GM13977 (cell line): ENCODE data around the gene ARHGAP6.

Experiments
- DNase-seq: peaks from one replicate; pipeline ENCODE4 v3.0.0; 2012; ENCODE audit warnings: low spot score
- in situ Hi-C: fragments of 300-500 bp; cut with MboI; formaldehyde crosslinking; loops from one replicate; pipeline ENCODE4 v1.12.0; 2022; ENCODE audit warnings: low sequenced_read_pairs, low pct_unique_long_range_greater_than_20kb, mixed read lengths, inconsistent platforms; ENCODE audit not compliant: unreplicated experiment
- TF ChIP-seq, protein P1 (sequence below): IDR thresholded peaks from 2 replicates; pipeline ENCODE4 v1.5.1; 2012; ENCODE audit warnings: mild to moderate bottlenecking, control low read depth; ENCODE audit not compliant: insufficient read depth; ENCODE audit errors: extremely low read depth, missing control alignments

Gene ARHGAP6

DNA sequence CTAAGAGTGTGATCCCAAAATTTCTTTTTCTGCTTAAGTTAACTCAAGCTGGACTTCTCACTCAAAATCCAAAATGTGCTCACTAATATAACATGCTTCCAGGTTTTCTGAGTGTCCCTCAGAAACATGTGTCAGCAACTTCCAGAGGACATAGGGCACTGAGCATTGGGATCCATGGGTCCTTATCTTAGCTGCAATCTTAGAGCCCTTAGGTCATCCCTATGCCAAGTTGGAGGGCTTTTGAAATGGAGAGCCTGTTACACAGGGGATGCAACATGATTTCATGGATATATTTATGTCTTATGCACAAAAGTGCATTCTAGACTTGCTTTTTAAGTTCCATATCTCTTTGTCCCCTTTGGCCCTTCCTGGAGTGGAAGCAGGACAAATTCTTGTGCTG, 566.3 kb downstream of the ARHGAP6 start:
- TF ChIP-seq, protein P1, sequence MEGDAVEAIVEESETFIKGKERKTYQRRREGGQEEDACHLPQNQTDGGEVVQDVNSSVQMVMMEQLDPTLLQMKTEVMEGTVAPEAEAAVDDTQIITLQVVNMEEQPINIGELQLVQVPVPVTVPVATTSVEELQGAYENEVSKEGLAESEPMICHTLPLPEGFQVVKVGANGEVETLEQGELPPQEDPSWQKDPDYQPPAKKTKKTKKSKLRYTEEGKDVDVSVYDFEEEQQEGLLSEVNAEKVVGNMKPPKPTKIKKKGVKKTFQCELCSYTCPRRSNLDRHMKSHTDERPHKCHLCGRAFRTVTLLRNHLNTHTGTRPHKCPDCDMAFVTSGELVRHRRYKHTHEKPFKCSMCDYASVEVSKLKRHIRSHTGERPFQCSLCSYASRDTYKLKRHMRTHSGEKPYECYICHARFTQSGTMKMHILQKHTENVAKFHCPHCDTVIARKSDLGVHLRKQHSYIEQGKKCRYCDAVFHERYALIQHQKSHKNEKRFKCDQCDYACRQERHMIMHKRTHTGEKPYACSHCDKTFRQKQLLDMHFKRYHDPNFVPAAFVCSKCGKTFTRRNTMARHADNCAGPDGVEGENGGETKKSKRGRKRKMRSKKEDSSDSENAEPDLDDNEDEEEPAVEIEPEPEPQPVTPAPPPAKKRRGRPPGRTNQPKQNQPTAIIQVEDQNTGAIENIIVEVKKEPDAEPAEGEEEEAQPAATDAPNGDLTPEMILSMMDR = no peak
- in situ Hi-C loops = no loop called here
- no peak for DNase-seq

DNA sequence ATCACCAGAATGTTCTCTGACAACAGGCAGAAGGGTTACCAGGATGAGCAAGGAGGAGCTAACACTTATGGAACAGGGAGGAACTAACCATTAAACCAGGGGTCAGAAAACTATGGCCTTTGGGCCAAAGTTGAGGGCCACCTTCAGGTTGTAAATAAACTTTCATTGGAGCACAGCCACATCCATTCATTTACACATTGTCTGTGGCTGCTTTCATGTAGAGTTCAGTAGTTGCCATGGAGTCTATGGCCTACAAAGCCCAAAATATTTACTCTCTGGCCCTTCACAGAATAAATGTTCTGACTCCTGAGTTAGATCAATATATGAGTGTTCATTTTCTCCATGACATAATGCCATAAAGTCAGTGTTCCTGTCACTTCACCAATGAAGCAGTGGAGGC, 567.8 kb downstream of the ARHGAP6 start:
- TF ChIP-seq, protein P1 = no peak
- in situ Hi-C loops = no loop called here
- DNase-seq = no peak

DNA sequence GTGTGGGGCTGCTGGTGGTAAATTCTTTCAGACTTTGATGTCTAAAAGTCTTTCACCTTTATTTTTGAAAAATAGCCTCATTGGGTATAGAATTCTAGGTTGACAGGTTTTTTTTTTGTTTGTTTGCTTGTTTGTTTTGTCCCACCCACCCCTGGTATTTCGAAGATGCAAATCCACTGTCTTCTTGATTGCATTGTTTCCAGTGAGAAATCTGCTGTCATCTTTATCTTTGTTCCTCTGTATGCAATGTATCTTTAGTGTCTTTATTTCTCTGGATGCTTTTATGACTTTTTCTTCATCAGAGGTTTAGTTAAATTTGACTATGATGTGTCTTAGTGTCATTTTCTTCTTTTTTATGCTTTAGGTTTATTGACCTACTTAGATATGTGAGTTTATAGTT, 575.9 kb downstream of the ARHGAP6 start:
- TF ChIP-seq, protein P1 = no peak
- no peak for DNase-seq
- in situ Hi-C loops = no loop called here
